Measurements from ENCODE around the gene ERBIN.

Gene ERBIN

GRCh38 chr5:65880496-65881072 is 45.8 kb upstream of the ERBIN start:
- Histone ChIP-seq H3K9ac (ENCODE audit: low read length) (no peak overlapping the region), H3K23ac (ENCODE audit: low read length in 2 of 2) (no peak overlapping the region), H4K8ac (ENCODE audit: low read length) (no peak overlapping the region), H3K18ac (ENCODE audit: low read depth in 1 of 2, low read length in 2 of 2) (no peak overlapping the region), H3K9me3 (ENCODE audit: control insufficient read depth, low read length) (peaks cover 17% of the 10 kb centered on the region), H3K27me3 (ENCODE audit: control insufficient read depth in 1 of 2, insufficient read depth in 1 of 2, low read length in 2 of 2) (no peaks in the 10 kb centered on the region), H2AFZ (ENCODE audit: low read depth, low read length) (no peak overlapping the region), H3K79me1 (replicated peaks; ENCODE audit: low read length, poor library complexity, severe bottlenecking) (no peaks in the 10 kb centered on the region), H3K4me1 (ENCODE audit: control insufficient read depth, insufficient read depth, low read depth, low read length) (no peaks in the 10 kb centered on the region), H3K4me2 (ENCODE audit: low read length, poor library complexity, severe bottlenecking) (no peak overlapping the region), H2AK5ac (ENCODE audit: low read length, severe bottlenecking) (no peak overlapping the region), H3K4me3 (ENCODE audit: insufficient read depth in 1 of 2, low read depth in 1 of 2, low read length in 2 of 2) (no peak overlapping the region), H3K27ac (ENCODE audit: low read length, poor library complexity, severe bottlenecking) (no peak overlapping the region), H3K4ac (ENCODE audit: low read depth in 1 of 2, low read length in 2 of 2) (no peak overlapping the region), H3K36me3 (ENCODE audit: control insufficient read depth in 1 of 2, insufficient read depth in 2 of 2, low read depth in 1 of 2, low read length in 2 of 2) (no peaks in the 10 kb centered on the region), H2BK12ac (ENCODE audit: low read length in 2 of 2) (no peak overlapping the region), H4K91ac (ENCODE audit: low read length) (no peak overlapping the region), H2BK120ac (ENCODE audit: low read depth, low read length) (no peak overlapping the region), H3K14ac (ENCODE audit: low read length in 2 of 2) (no peak overlapping the region), H2BK5ac (ENCODE audit: low read depth, low read length, poor library complexity, severe bottlenecking) (no peak overlapping the region), H2BK15ac (ENCODE audit: low read depth, poor library complexity, severe bottlenecking) (no peak overlapping the region)
- WGBS = 92% methylated on average over 3 of the region's 3 CpGs
- no peak for DNase-seq

GRCh38 chr5:65882278-65882677 is 44.1 kb upstream of the ERBIN start:
- Histone ChIP-seq H3K9me3 (ENCODE audit: control insufficient read depth, low read length) (peaks cover 17% of the 10 kb centered on the region), H3K4me2 (ENCODE audit: low read length, poor library complexity, severe bottlenecking) (no peak overlapping the region), H3K18ac (ENCODE audit: low read depth in 1 of 2, low read length in 2 of 2) (no peak overlapping the region), H2BK12ac (ENCODE audit: low read length in 2 of 2) (no peak overlapping the region), H3K14ac (ENCODE audit: low read length in 2 of 2) (no peak overlapping the region), H3K9ac (ENCODE audit: low read length) (no peak overlapping the region), H3K4ac (ENCODE audit: low read depth in 1 of 2, low read length in 2 of 2) (no peak overlapping the region), H2BK120ac (ENCODE audit: low read depth, low read length) (no peak overlapping the region), H2AK5ac (ENCODE audit: low read length, severe bottlenecking) (no peak overlapping the region), H4K91ac (ENCODE audit: low read length) (no peak overlapping the region), H3K27me3 (ENCODE audit: control insufficient read depth in 1 of 2, insufficient read depth in 1 of 2, low read length in 2 of 2) (peaks cover 0 to 4% of the 10 kb centered on the region in 2 experiments), H2AFZ (ENCODE audit: low read depth, low read length) (no peak overlapping the region), H2BK15ac (ENCODE audit: low read depth, poor library complexity, severe bottlenecking) (no peak overlapping the region), H3K4me3 (ENCODE audit: insufficient read depth in 1 of 2, low read depth in 1 of 2, low read length in 2 of 2) (no peak overlapping the region), H3K36me3 (ENCODE audit: control insufficient read depth in 1 of 2, insufficient read depth in 2 of 2, low read depth in 1 of 2, low read length in 2 of 2) (no peaks in the 10 kb centered on the region), H4K8ac (ENCODE audit: low read length) (no peak overlapping the region), H2BK5ac (ENCODE audit: low read depth, low read length, poor library complexity, severe bottlenecking) (no peak overlapping the region), H3K4me1 (ENCODE audit: control insufficient read depth, insufficient read depth, low read depth, low read length) (no peaks in the 10 kb centered on the region), H3K27ac (ENCODE audit: low read length, poor library complexity, severe bottlenecking) (no peak overlapping the region), H3K79me1 (replicated peaks; ENCODE audit: low read length, poor library complexity, severe bottlenecking) (no peaks in the 10 kb centered on the region), H3K23ac (ENCODE audit: low read length in 2 of 2) (no peak overlapping the region)
- no peak for DNase-seq
- WGBS = 96% methylated on average over 2 of the region's 2 CpGs

DNA sequence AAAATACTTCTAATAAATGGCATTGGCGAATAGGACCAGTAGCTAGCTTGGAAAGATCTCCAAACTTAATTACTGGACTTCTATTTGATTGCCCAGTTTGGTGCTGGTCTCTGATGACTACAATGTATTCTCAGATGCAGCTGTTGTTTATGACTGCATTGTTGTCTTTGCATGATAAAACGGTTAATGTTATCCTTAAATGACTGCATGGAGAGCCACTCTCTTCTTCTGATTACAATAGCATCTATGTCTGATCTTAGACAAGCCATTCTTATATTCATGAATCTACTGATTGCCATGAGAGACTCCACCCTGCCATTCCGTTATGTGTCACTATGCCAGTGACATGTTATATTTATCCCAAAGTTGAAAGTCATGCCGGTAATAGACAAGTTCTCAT is 42.9 kb upstream of the ERBIN start:
- no peak overlapping the region for H3K9ac ChIP-seq (ENCODE audit: low read length)
- H3K4me3 ChIP-seq (ENCODE audit: insufficient read depth in 1 of 2, low read depth in 1 of 2, low read length in 2 of 2) = no peak overlapping the region
- DNase-seq = no peak
- no peak overlapping the region for H2BK12ac ChIP-seq (ENCODE audit: low read length in 2 of 2)
- no peak overlapping the region for H3K14ac ChIP-seq (ENCODE audit: low read length in 2 of 2)
- no peaks in the 10 kb centered on the region for H3K4me1 ChIP-seq (ENCODE audit: control insufficient read depth, insufficient read depth, low read depth, low read length)
- H2BK15ac ChIP-seq (ENCODE audit: low read depth, poor library complexity, severe bottlenecking) = no peak overlapping the region
- H3K27ac ChIP-seq (ENCODE audit: low read length, poor library complexity, severe bottlenecking) = no peak overlapping the region
- H3K4me2 ChIP-seq (ENCODE audit: low read length, poor library complexity, severe bottlenecking) = no peak overlapping the region
- no peak overlapping the region for H4K91ac ChIP-seq (ENCODE audit: low read length)
- no peak overlapping the region for H3K18ac ChIP-seq (ENCODE audit: low read depth in 1 of 2, low read length in 2 of 2)
- H2BK120ac ChIP-seq (ENCODE audit: low read depth, low read length) = no peak overlapping the region
- H2AK5ac ChIP-seq (ENCODE audit: low read length, severe bottlenecking) = no peak overlapping the region
- H4K8ac ChIP-seq (ENCODE audit: low read length) = no peak overlapping the region
- H3K4ac ChIP-seq (ENCODE audit: low read depth in 1 of 2, low read length in 2 of 2) = no peak overlapping the region
- no peak overlapping the region for H2BK5ac ChIP-seq (ENCODE audit: low read depth, low read length, poor library complexity, severe bottlenecking)
- H3K23ac ChIP-seq (ENCODE audit: low read length in 2 of 2) = no peak overlapping the region
- no peaks in the 10 kb centered on the region for H3K36me3 ChIP-seq (ENCODE audit: control insufficient read depth in 1 of 2, insufficient read depth in 2 of 2, low read depth in 1 of 2, low read length in 2 of 2)
- peaks cover 9% of the 10 kb centered on the region for H3K9me3 ChIP-seq (ENCODE audit: control insufficient read depth, low read length)
- H3K27me3 ChIP-seq (ENCODE audit: control insufficient read depth in 1 of 2, insufficient read depth in 1 of 2, low read length in 2 of 2) = peaks cover 0 to 4% of the 10 kb centered on the region in 2 experiments
- no peaks in the 10 kb centered on the region for H3K79me1 ChIP-seq (replicated peaks; ENCODE audit: low read length, poor library complexity, severe bottlenecking)
- 100% methylated on average over 4 of the region's 4 CpGs for WGBS
- no peak overlapping the region for H2AFZ ChIP-seq (ENCODE audit: low read depth, low read length)

DNA sequence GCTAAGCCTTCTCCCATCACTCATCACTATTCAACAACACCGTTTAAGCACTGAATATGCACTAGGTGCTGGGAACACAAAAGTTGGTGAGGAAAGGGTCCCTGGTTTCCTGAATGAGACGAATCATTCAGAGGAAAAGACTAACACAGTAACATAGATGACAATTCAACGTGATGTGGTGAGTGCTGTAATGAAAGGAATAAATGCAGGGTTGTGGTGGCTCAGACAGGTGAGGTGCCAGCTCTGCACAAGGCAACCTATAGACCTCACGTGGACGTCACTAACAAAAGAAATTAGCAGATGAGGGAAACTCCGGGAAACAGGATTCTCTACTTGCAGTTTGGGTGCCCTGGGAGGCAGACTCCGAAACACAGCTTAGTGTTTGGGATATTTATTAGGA is 40.0 kb upstream of the ERBIN start:
- no peak overlapping the region for H4K91ac ChIP-seq (ENCODE audit: low read length)
- no peak overlapping the region for H3K4me2 ChIP-seq (ENCODE audit: low read length, poor library complexity, severe bottlenecking)
- no peak overlapping the region for H2BK120ac ChIP-seq (ENCODE audit: low read depth, low read length)
- H3K9me3 ChIP-seq (ENCODE audit: control insufficient read depth, low read length) = peaks cover 9% of the 10 kb centered on the region
- no peak overlapping the region for H2BK5ac ChIP-seq (ENCODE audit: low read depth, low read length, poor library complexity, severe bottlenecking)
- WGBS = 78% methylated on average over 7 of the region's 7 CpGs
- H3K27ac ChIP-seq (ENCODE audit: low read length, poor library complexity, severe bottlenecking) = no peak overlapping the region
- H3K18ac ChIP-seq (ENCODE audit: low read depth in 1 of 2, low read length in 2 of 2) = no peak overlapping the region
- DNase-seq = no peak
- H3K4me1 ChIP-seq (ENCODE audit: control insufficient read depth, insufficient read depth, low read depth, low read length) = no peaks in the 10 kb centered on the region
- H2AK5ac ChIP-seq (ENCODE audit: low read length, severe bottlenecking) = no peak overlapping the region
- no peak overlapping the region for H3K9ac ChIP-seq (ENCODE audit: low read length)
- H2AFZ ChIP-seq (ENCODE audit: low read depth, low read length) = no peak overlapping the region
- no peak overlapping the region for H3K4me3 ChIP-seq (ENCODE audit: insufficient read depth in 1 of 2, low read depth in 1 of 2, low read length in 2 of 2)
- H3K23ac ChIP-seq (ENCODE audit: low read length in 2 of 2) = no peak overlapping the region
- H3K79me1 ChIP-seq (replicated peaks; ENCODE audit: low read length, poor library complexity, severe bottlenecking) = no peaks in the 10 kb centered on the region
- H2BK15ac ChIP-seq (ENCODE audit: low read depth, poor library complexity, severe bottlenecking) = no peak overlapping the region
- H3K14ac ChIP-seq (ENCODE audit: low read length in 2 of 2) = no peak overlapping the region
- no peaks in the 10 kb centered on the region for H3K36me3 ChIP-seq (ENCODE audit: control insufficient read depth in 1 of 2, insufficient read depth in 2 of 2, low read depth in 1 of 2, low read length in 2 of 2)
- no peak overlapping the region for H3K4ac ChIP-seq (ENCODE audit: low read depth in 1 of 2, low read length in 2 of 2)
- no peak overlapping the region for H2BK12ac ChIP-seq (ENCODE audit: low read length in 2 of 2)
- H3K27me3 ChIP-seq (ENCODE audit: control insufficient read depth in 1 of 2, insufficient read depth in 1 of 2, low read length in 2 of 2) = peaks cover 0 to 4% of the 10 kb centered on the region in 2 experiments
- no peak overlapping the region for H4K8ac ChIP-seq (ENCODE audit: low read length)

All from mesenchymal stem cell (in vitro differentiated cells and primary cell).